Stimulated activated naive CD4-positive, alpha-beta T cell (primary cell): ENCODE data around the gene KLHDC4.
"Not testable (repeated sequence)": the region's sequence is repeated elsewhere in the genome, so short reads cannot be mapped to it uniquely, and the experiment has no call there.

Experiments used
- DNase-seq, 6 experiments: peaks; one replicate each; lab custom pipeline; 2025; lab: John Stamatoyannopoulos, UW

KLHDC4 gene

GRCh38 chr16:87742781-87743490 is 22.9 kb downstream of the KLHDC4 start:
- DNase-seq, result no peak

- DNase-seq, result no peak
These were observed 23.9 kb downstream of the KLHDC4 start for GRCh38 chr16:87741700-87742415.

GRCh38 chr16:87740909-87741424 is 24.8 kb downstream of the KLHDC4 start:
- no peak for DNase-seq

- no peak for DNase-seq
These were observed 25.3 kb downstream of the KLHDC4 start for GRCh38 chr16:87740441-87740840.

- DNase-seq, result no peak
These were observed 26.0 kb downstream of the KLHDC4 start for GRCh38 chr16:87739801-87740200.

- no peak for DNase-seq
These were observed 29.8 kb downstream of the KLHDC4 start for GRCh38 chr16:87736008-87736382.

- no peak for DNase-seq
These were observed 30.3 kb downstream of the KLHDC4 start for GRCh38 chr16:87735270-87736007.

GRCh38 chr16:87734644-87735043 is 31.1 kb downstream of the KLHDC4 start:
- no peak for DNase-seq

- DNase-seq, result no peak
These were observed 32.6 kb downstream of the KLHDC4 start for GRCh38 chr16:87733190-87733589.

- no peak for DNase-seq
These were observed 34.2 kb downstream of the KLHDC4 start for GRCh38 chr16:87731607-87732006.

GRCh38 chr16:87729266-87729954 is 36.4 kb downstream of the KLHDC4 start:
- DNase-seq, result no peak

- DNase-seq, result no peak
These were observed 37.8 kb downstream of the KLHDC4 start for GRCh38 chr16:87728026-87728425.

GRCh38 chr16:87727346-87727745 is 38.4 kb downstream of the KLHDC4 start:
- no peak for DNase-seq

GRCh38 chr16:87726577-87726976 is 39.2 kb downstream of the KLHDC4 start:
- not testable (repeated sequence) for DNase-seq

- no peak for DNase-seq
These were observed 40.1 kb downstream of the KLHDC4 start for GRCh38 chr16:87725596-87726235.

GRCh38 chr16:87724490-87725291 is 41.1 kb downstream of the KLHDC4 start:
- DNase-seq, result no peak

- no peak for DNase-seq
These were observed 42.6 kb downstream of the KLHDC4 start for GRCh38 chr16:87723226-87723623.

GRCh38 chr16:87722590-87723225 is 43.1 kb downstream of the KLHDC4 start:
- no peak for DNase-seq

- no peak for DNase-seq
These were observed 43.9 kb downstream of the KLHDC4 start for GRCh38 chr16:87721622-87722585.
